SU-DHL-6 (cell line): ENCODE results near the gene CDC20B.

Source experiments
- CTCF ChIP-seq: fragments of 200-600 bp; sonication (generic); IDR thresholded peaks from one replicate; pipeline ENCODE4 v1.5.1; 2017; ENCODE audit warnings: antibody characterized with exemption, mild to moderate bottlenecking, low read length, moderate library complexity; ENCODE audit not compliant: insufficient read depth, poor library complexity, severe bottlenecking
- EZH2phosphoT487 ChIP-seq: fragments of 200-600 bp; sonication (generic), shearing (Covaris generic); conservative IDR thresholded peaks from 2 replicates; pipeline ENCODE4 v1.6.1; 2018; ENCODE audit warnings: mild to moderate bottlenecking, antibody characterized with exemption, low read length, moderate library complexity, mixed read lengths

- TF ChIP-seq CTCF (no peak), EZH2phosphoT487 (no peak)
Observed at GRCh38 chr5:55136521-55136920, 36.5 kb downstream of the CDC20B start.
